ENCODE results near the gene KMT2D. TPM values are rescaled to one million over a fixed set of nuclear protein-coding genes. Genes with fewer than 3 reads are reported as not detected.

The KMT2D gene
- total RNA-seq, 1 donor, result 24.6 TPM

DNA sequence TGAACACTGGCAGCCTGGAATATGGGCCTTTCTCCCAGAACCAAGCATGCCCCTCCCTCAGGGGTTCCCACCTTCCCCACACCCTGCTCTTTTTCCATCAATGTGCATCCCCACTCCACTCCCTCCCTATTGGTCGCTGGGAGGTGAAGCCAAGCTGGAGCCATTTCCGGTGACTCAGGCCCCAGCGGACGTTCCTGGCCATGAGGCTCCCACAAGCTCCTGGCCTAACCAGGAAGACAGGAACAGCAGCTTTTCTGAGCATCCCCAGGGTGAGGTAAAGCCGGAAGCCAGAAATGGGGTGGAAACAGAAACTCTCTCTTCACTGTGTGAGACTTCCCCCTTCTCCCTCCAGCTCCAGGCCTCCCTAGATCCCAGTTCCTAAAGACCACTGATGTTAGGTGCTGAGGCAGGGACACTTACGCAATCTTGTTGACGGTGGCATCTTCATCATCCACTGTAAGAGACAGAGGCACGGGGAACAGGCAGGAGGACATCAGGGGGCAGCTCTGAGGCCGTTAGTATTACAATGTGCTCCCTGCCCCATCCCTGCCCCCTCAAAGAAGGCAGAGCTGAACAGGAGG is 45.0 kb upstream of the KMT2D start:
- no peaks in the 10 kb centered on the region for H3K27me3 ChIP-seq (ENCODE audit: insufficient read depth, low read length)
- peaks cover 46% of the 10 kb centered on the region for H3K79me2 ChIP-seq (ENCODE audit: insufficient read depth, low read length)
- H3K4me1 ChIP-seq (ENCODE audit: insufficient read depth, low read length), result peaks cover 23% of the 10 kb centered on the region
- peaks cover 27% of the 10 kb centered on the region for H3K36me3 ChIP-seq (ENCODE audit: insufficient read depth, low read length)
- peak overlapping the region; percentile 21 for H3K27ac ChIP-seq (ENCODE audit: low read depth, low read length)
- no peak overlapping the region for H3K4me3 ChIP-seq (ENCODE audit: insufficient read depth, low read length)
- no peaks in the 10 kb centered on the region for H3K9me3 ChIP-seq (ENCODE audit: low read depth, low read length)
- peak; percentile 92 for DNase-seq (ENCODE audit: insufficient read length, low spot score, missing footprints)
- H4K20me1 ChIP-seq (ENCODE audit: insufficient read depth, low read length), result peaks cover 35% of the 10 kb centered on the region
- H3K4me2 ChIP-seq (ENCODE audit: insufficient read depth, low read length), result peak overlapping the region; percentile 25
- H2AFZ ChIP-seq (ENCODE audit: low read length), result peak overlapping the region; percentile 7
- no peak for TF ChIP-seq CTCF (IDR thresholded peaks at IDR 0.05; ENCODE audit: extremely low read depth, low read depth, low read length)

GRCh38 chr12:49104822-49105221 is 44.2 kb upstream of the KMT2D start:
- Histone ChIP-seq H3K4me1 (ENCODE audit: insufficient read depth, low read length) (peaks cover 22% of the 10 kb centered on the region), H3K36me3 (ENCODE audit: insufficient read depth, low read length) (peaks cover 34% of the 10 kb centered on the region), H3K4me3 (ENCODE audit: insufficient read depth, low read length) (no peak overlapping the region), H4K20me1 (ENCODE audit: insufficient read depth, low read length) (peaks cover 33% of the 10 kb centered on the region), H3K4me2 (ENCODE audit: insufficient read depth, low read length) (no peak overlapping the region), H3K79me2 (ENCODE audit: insufficient read depth, low read length) (peaks cover 40% of the 10 kb centered on the region), H3K9me3 (ENCODE audit: low read depth, low read length) (no peaks in the 10 kb centered on the region), H2AFZ (ENCODE audit: low read length) (no peak overlapping the region), H3K27ac (ENCODE audit: low read depth, low read length) (no peak overlapping the region), H3K27me3 (ENCODE audit: insufficient read depth, low read length) (no peaks in the 10 kb centered on the region)
- DNase-seq (ENCODE audit: insufficient read length, low spot score, missing footprints), result peak; percentile 58
- TF ChIP-seq CTCF (IDR thresholded peaks at IDR 0.05; ENCODE audit: extremely low read depth, low read depth, low read length), result no peak

DNA sequence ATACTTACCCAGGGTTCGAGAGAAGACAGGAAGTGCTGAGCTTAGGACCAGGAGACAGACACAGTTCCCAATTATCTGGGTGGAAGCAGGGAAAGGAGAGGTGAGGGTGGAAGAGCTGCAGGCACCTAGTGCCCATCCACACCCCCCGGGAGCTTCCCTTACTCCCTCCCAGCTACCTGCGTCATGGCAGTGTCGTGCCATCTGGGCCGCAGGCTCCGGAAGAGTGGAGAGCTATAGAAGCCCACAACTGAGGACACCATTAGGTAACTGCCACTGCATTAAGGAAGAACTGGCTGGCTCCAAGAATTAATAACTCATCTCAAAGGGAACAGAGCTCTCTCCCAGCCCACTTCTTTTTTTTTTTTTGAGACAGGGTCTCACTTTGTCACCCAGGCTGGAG is 39.8 kb upstream of the KMT2D start:
- Histone ChIP-seq H3K79me2 (ENCODE audit: insufficient read depth, low read length) (peaks cover 6% of the 10 kb centered on the region), H2AFZ (ENCODE audit: low read length) (no peak overlapping the region), H3K27ac (ENCODE audit: low read depth, low read length) (no peak overlapping the region), H3K9me3 (ENCODE audit: low read depth, low read length) (no peaks in the 10 kb centered on the region), H3K36me3 (ENCODE audit: insufficient read depth, low read length) (peaks cover 59% of the 10 kb centered on the region), H3K4me3 (ENCODE audit: insufficient read depth, low read length) (no peak overlapping the region), H3K4me2 (ENCODE audit: insufficient read depth, low read length) (no peak overlapping the region), H3K4me1 (ENCODE audit: insufficient read depth, low read length) (peaks cover 1% of the 10 kb centered on the region), H3K27me3 (ENCODE audit: insufficient read depth, low read length) (no peaks in the 10 kb centered on the region), H4K20me1 (ENCODE audit: insufficient read depth, low read length) (peaks cover 11% of the 10 kb centered on the region)
- no peak for TF ChIP-seq CTCF (IDR thresholded peaks at IDR 0.05; ENCODE audit: extremely low read depth, low read depth, low read length)
- no peak for DNase-seq (ENCODE audit: insufficient read length, low spot score, missing footprints)

DNA sequence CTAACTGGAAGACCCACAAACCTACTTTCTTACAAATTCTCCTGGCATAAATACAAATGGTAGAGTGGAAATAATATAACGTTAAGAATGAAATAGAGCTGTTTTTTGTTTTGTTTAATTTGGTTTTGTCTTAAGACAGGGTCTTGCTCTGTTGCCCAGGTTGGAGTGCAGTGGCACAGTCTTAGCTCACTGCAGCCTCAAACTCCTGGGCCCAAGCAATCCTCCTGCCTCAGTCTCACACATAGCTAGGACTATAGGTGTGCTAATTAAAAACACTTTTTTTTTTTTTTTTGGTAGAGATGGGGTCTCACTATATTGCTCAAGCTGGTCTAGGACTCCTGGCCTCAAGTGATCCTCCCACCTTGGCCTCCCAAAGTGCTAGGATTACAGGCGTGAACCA is 38.1 kb upstream of the KMT2D start:
- no peaks in the 10 kb centered on the region for H3K9me3 ChIP-seq (ENCODE audit: low read depth, low read length)
- H3K4me2 ChIP-seq (ENCODE audit: insufficient read depth, low read length), result no peak overlapping the region
- H3K36me3 ChIP-seq (ENCODE audit: insufficient read depth, low read length), result peaks cover 59% of the 10 kb centered on the region
- no peak for TF ChIP-seq CTCF (IDR thresholded peaks at IDR 0.05; ENCODE audit: extremely low read depth, low read depth, low read length)
- H4K20me1 ChIP-seq (ENCODE audit: insufficient read depth, low read length), result peaks cover 6% of the 10 kb centered on the region
- no peaks in the 10 kb centered on the region for H3K79me2 ChIP-seq (ENCODE audit: insufficient read depth, low read length)
- DNase-seq (ENCODE audit: insufficient read length, low spot score, missing footprints), result no peak
- no peak overlapping the region for H2AFZ ChIP-seq (ENCODE audit: low read length)
- H3K27ac ChIP-seq (ENCODE audit: low read depth, low read length), result no peak overlapping the region
- H3K27me3 ChIP-seq (ENCODE audit: insufficient read depth, low read length), result peaks cover 16% of the 10 kb centered on the region
- H3K4me3 ChIP-seq (ENCODE audit: insufficient read depth, low read length), result no peak overlapping the region
- H3K4me1 ChIP-seq (ENCODE audit: insufficient read depth, low read length), result no peaks in the 10 kb centered on the region
